Adipose tissue (tissue), 3 donors: Measurements from ENCODE around the gene ZFYVE1. TPM values are rescaled to one million over a fixed set of nuclear protein-coding genes. Genes with fewer than 3 reads are reported as not detected.

ENCODE experiments used
- H3K27ac ChIP-seq: one replicate; pipeline ENCODE4 v1.5.1; 2013; ENCODE audit warnings: low read depth, low read length
- WGBS, 3 donors: extraction: QIAGEN DNeasy Blood & Tissue Kit; methylation state at CpG; one replicate each; pipeline ENCODE4 v1.1.7; 2013; 5-methylcytosine and 5-hydroxymethylcytosine counted together
- polyA plus RNA-seq, 3 donors: library from polyadenylated mRNA; stranded (reverse); fragments of 200-250 nt; gene quantifications; one replicate each; pipeline ENCODE4 v1.2.3, GENCODE V29; 2013
- donor health status: healthy with polysubstance abuse.
- donor health status: Bipolar disorder and iron deficiency.
- donor health status: healthy.

Gene ZFYVE1
- polyA plus RNA-seq, 3 donors, result 4.9 to 7.5 (median 6.7) TPM

DNA sequence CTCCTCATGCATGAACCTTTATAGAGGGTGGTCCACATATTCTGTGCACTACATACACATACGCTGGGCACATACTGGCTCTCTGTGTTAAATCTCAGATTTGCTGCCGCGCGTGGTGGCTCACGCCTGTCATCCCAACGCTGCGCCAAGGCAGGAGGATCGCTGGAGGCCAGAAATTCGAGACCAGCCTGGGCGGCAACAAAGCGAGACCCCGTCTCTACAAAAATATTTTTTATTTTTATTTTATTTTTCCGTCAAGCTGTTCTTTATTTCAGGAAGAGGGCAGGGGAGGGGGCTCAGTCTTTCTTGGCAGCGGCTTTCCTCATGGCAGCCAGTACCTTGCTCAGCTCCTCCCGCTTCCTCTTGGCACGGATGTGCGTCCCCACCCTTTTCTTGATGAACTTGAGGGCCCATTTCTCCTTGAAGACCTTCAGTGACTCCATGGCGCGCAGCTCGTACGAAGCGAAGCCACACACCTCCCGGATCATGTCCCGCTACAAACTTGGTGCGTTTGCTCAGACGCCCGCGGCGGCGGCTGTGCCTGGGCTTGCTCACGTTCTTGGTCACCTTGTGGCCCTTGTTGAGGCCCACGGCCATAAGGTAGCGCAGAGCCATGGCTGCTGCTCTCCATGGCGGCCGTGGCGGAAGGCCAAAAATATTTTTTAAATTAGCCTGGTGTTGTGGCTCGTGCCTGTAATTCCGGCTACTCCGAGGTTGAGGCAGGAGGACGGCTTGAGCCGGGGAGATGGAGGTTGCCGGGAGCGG lies 97.4 kb downstream of the ZFYVE1 start:
- WGBS, 3 donors, result 91 to 95% (median 92%) methylated on average over 43 of the region's 43 CpGs
- H3K27ac ChIP-seq, result no peak overlapping the region

DNA sequence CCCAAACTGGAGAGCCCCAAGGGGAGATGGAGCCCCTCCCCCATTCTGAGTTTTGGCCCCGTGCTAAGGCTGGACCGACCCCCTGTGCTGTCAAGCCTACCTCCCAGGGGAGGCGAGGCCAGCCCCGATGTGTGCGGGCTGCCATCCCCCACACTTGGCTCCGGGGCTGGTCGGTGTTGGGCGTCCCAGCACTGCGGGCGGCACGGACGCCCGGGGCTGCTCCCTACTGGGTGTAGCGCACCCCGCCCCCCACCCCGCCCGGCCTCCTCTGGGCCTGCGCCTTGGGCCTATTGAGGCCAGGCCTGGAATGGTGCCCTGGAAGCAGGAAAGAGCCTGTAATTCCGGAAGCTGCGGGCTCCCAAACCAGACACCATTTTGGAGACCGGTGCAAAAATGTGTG lies 98.0 kb downstream of the ZFYVE1 start:
- 82 to 90% (median 89%) methylated on average over 19 to 21 of the region's 21 CpGs for WGBS, 3 donors
- no peak overlapping the region for H3K27ac ChIP-seq

DNA sequence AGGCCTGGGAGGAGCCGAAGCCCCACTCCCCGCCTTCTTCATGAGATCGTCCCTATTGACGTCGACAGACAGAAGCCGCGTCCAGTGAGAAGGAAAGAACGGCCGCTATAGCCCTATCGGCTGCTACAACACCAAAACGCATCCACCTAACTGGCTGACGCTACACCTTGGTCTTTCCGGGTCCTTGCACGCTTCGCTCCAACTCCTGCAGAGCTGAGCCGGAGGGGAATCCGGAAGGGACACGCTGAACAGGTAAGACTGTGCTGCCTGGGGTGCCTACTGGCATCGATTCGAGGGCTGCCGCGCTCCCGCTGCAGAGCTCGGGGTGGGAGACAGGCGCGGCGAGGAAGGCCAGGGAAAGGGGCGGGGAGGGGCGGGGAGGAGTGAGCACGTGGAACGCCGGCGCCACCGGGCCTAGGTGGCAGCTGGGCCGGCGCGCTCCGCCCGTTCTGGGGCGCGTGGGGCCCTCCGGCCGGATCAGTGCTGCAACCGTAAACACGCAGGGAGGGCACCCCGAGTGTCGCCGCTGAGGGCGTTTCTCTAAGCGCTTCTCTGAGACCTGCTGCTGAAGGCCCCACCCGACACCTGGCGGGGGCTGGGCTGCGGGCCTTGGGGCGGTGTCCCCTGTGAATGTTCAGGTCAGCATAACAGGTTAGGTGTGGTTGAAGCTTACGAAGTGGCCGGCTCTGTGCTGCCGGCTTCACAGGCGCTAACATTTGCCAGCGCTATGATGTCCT lies 100.4 kb downstream of the ZFYVE1 start, which contains the start of gene DCAF4:
DCAF4 (plus strand) TSS at position 173 of the 737 bp plus-strand sequence. CDS start 11,515 bp downstream, outside the sequence.
- WGBS, 3 donors, result 0 to 1% (median 1%) methylated on average over 59 of the region's 59 CpGs

DNA sequence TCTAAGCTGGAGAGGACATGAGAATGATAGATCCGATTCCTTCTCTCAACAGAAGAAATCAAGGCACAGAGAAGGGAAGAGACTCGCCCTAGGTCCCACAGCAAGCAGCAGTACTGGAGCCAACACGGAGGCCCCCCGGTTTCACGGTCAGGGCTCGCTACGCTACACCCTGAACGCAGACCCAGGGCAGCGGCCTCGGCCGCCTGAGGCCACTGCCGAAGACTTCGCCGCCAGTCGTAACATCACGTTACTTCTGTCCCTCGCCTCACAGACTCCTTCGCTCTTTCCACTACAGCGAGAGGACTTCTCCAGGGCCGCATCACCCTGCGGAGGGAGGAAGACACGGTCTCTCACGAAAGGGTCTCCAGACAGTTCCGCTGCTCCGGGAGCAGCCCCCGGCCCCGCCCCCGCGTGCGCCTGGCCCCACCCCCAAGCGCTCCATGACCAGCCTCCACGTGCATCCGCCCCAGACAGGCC lies 101.1 kb downstream of the ZFYVE1 start:
- WGBS, 3 donors, result 4 to 6% (median 6%) methylated on average over 31 to 33 of the region's 33 CpGs
- no peak overlapping the region for H3K27ac ChIP-seq

More for the DNA sequence above, 100.4 kb downstream of the ZFYVE1 start, which contains the start of gene DCAF4:
- no peak within 1 kb of the TSS for H3K27ac ChIP-seq

DNA sequence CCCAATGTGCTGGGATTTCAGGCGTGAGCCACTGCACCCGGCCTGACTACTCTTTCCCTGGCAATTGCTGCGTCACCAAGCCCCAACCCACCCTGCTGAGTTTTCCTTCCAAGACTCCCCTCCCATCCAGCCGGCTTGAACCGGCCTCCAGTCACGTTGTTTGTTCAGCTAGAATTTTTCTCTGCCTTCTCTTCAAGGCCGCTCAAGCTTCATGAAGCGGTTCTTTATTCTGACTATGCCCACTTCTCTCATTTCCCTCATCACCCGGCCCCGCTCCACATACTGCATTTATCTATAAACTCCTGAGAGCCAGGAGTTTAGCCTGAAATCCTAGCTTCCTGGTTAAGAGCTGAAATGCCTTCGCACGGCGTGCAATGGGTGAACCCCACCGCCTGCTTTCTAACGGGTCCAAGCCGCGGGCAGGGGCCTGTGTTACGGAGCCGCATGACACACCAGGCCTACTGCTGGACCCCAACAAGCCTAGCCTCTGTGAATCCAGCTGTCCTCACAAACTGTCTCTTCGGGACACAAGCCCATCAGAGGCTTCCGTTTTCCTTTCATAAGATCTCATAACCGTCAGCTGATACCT lies 101.6 kb downstream of the ZFYVE1 start:
- no peak overlapping the region for H3K27ac ChIP-seq
- WGBS, 3 donors, result 37 to 93% (median 82%) methylated on average over 22 of the region's 22 CpGs

DNA sequence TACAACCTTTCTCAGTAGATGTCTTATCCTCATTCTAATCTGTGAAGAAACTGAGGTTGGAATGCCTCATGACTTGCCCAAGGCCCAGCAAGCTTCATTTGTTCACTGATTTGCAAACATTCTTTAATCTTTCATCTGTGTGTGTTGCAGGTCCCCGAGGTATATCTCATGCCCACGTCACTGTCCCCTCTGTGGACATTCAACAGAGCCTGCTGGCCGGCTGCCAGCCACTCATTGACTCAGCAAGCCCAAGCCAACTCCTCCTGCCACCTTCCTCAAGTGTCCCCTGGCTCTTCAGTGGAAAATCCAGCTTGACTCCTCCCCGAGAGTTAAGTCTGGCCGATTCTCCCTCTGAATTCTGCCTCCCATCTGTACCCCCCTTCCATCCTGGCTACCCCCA lies 102.6 kb downstream of the ZFYVE1 start:
- WGBS, 3 donors, result 41 to 70% (median 69%) methylated on average over 5 of the region's 5 CpGs
- no peak overlapping the region for H3K27ac ChIP-seq

DNA sequence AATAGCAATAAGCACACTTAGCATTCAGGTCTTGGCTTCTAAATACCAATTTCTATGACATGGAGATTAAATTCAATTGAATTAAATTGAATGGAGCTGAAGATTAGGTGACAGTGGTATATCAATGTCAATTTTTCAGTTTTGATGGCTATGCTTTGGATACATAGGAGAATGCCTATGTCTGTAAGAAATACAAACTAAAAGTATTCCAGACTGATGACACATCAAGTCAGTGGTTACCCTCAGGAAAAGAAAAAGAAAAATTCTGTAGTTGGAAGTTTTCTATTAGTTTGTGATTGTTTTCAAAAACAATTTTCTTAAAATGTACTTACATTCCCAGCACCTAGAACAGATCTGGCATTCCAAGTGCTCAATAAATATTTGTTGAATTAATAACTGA lies 105.5 kb downstream of the ZFYVE1 start:
- H3K27ac ChIP-seq, result no peak overlapping the region

DNA sequence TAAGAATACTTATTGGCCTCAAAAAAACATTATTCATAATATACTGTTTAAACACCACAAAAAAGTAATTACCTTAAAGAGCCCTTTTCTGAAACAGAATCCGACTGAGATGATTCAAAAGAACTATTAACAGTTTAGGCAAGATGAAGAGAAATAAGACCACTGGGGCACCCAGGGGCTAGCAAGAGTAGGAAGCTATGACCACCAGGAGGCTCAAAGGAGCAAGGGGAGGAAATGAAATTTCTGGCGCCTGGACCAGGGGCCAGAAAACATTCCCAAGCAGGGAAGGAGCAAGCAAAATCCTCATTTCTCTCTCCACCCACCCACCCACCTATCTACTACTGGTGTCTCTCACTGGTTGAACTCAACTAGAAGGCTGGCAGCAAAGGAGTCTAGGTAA lies 106.9 kb downstream of the ZFYVE1 start:
- WGBS, 3 donors, result 67 to 92% (median 80%) methylated on average over 2 of the region's 2 CpGs
- no peak overlapping the region for H3K27ac ChIP-seq

Other genes with a start within 250 kb of the ZFYVE1 start
- gene DPF3, start 133.0 kb downstream of the ZFYVE1 start, polyA plus RNA-seq, result under 1 TPM; 0.37 to 0.79 (median 0.41) TPM
- gene DCAF4, start 100.6 kb downstream of the ZFYVE1 start, polyA plus RNA-seq, result 10 to 100 TPM in 1 of 3 donors, 1 to 10 TPM in 2; 2.8 to 13.2 (median 8.0) TPM
- gene RBM25, start 31.4 kb upstream of the ZFYVE1 start, polyA plus RNA-seq, result 10 to 100 TPM; 15.6 to 29.7 (median 23.8) TPM
- gene PSEN1, start 109.4 kb upstream of the ZFYVE1 start, polyA plus RNA-seq, result 10 to 100 TPM; 10.2 to 21.1 (median 14.2) TPM
- 1 to 10 TPM; 2.1 to 9.3 (median 3.9) TPM for gene PAPLN, start 210.4 kb upstream of the ZFYVE1 start, polyA plus RNA-seq